GM23248 (cell line): Measurements from ENCODE around the gene ENOX2. TPM values are rescaled to one million over a fixed set of nuclear protein-coding genes. Genes with fewer than 3 reads are reported as not detected.
A peak's percentile ranks its signal among the peaks of the same experiment; 100 is the strongest.
"Not testable (repeated sequence)": the region's sequence is repeated elsewhere in the genome, so short reads cannot be mapped to it uniquely, and the experiment has no call there.

Experiments
- DNase-seq: peaks from one replicate; pipeline ENCODE4 v3.0.0-alpha.2; 2015
- H2AFZ ChIP-seq: fragments of 200-600 bp; sonication (generic); 2 replicates; pipeline ENCODE4 v1.6.1; 2016; ENCODE audit warnings: antibody characterized with exemption
- H3F3A ChIP-seq: fragments of 200-600 bp; sonication (generic); 2 replicates; pipeline ENCODE4 v1.6.1; 2016; ENCODE audit warnings: mild to moderate bottlenecking, antibody characterized with exemption, mixed run types; ENCODE audit not compliant: insufficient read depth
- H3K27ac ChIP-seq: fragments of 200-600 bp; sonication (generic); 2 replicates; pipeline ENCODE4 v1.5.1; 2016; ENCODE audit warnings: mild to moderate bottlenecking
- H3K27me3 ChIP-seq: fragments of 200-600 bp; sonication (generic); replicated peaks from 2 replicates; pipeline ENCODE4 v1.6.1; 2016; ENCODE audit warnings: mild to moderate bottlenecking; ENCODE audit not compliant: insufficient read depth
- H3K36me3 ChIP-seq: fragments of 200-600 bp; sonication (generic); 2 replicates; pipeline ENCODE4 v1.6.1; 2016; ENCODE audit warnings: low read depth, mild to moderate bottlenecking
- H3K4me1 ChIP-seq: fragments of 200-600 bp; sonication (generic); 2 replicates; pipeline ENCODE4 v1.6.1; 2016; ENCODE audit warnings: mild to moderate bottlenecking; ENCODE audit not compliant: insufficient read depth
- H3K4me2 ChIP-seq: fragments of 200-600 bp; sonication (generic); one replicate; pipeline ENCODE4 v1.6.1; 2016; ENCODE audit warnings: mild to moderate bottlenecking; ENCODE audit not compliant: unreplicated experiment
- H3K4me3 ChIP-seq: fragments of 200-600 bp; sonication (generic); 2 replicates; pipeline ENCODE4 v1.5.1; 2016; ENCODE audit warnings: mild to moderate bottlenecking
- H3K79me2 ChIP-seq: fragments of 200-600 bp; sonication (generic); 2 replicates; pipeline ENCODE4 v1.6.1; 2016; ENCODE audit warnings: mild to moderate bottlenecking; ENCODE audit not compliant: insufficient read depth
- H3K9ac ChIP-seq: fragments of 200-600 bp; sonication (generic); 2 replicates; pipeline ENCODE4 v1.6.1; 2016; ENCODE audit warnings: mild to moderate bottlenecking
- H3K9me2 ChIP-seq: fragments of 200-600 bp; sonication (generic); 2 replicates; pipeline ENCODE4 v1.6.1; 2016; ENCODE audit warnings: mixed run types, mild to moderate bottlenecking, moderate library complexity; ENCODE audit not compliant: insufficient read depth
- H3K9me3 ChIP-seq: fragments of 200-600 bp; sonication (generic); one replicate; pipeline ENCODE4 v1.6.1; 2017; ENCODE audit warnings: low read depth
- H4K20me1 ChIP-seq: fragments of 200-600 bp; sonication (generic); 2 replicates; pipeline ENCODE4 v1.6.0; 2016; ENCODE audit not compliant: insufficient read depth
- EZH2 ChIP-seq: fragments of 200-600 bp; sonication (generic); IDR thresholded peaks from 2 replicates; pipeline ENCODE4 v1.6.1; 2018; ENCODE audit warnings: antibody characterized with exemption, mild to moderate bottlenecking; ENCODE audit not compliant: insufficient read depth, poor library complexity, severe bottlenecking
- EZH2phosphoT487 ChIP-seq: fragments of 200-600 bp; sonication (generic); IDR thresholded peaks from 2 replicates; pipeline ENCODE4 v1.6.1; 2018; ENCODE audit warnings: antibody characterized with exemption, moderate library complexity, mild to moderate bottlenecking, low read depth; ENCODE audit not compliant: insufficient read depth
- WGBS, 2 experiments: methylation state at CpG; one replicate each; pipeline ENCODE4 v1.1.6; 2015 to 2017; ENCODE audit warnings: low lambda C conversion rate in 2 of 2, low coverage in 1 of 2; ENCODE audit errors: missing lambda C conversion rate in 2 of 2; 5-methylcytosine and 5-hydroxymethylcytosine counted together
- in situ Hi-C: fragments of 300-500 bp; cut with MboI; formaldehyde crosslinking; loops from 2 replicates; pipeline ENCODE4 v1.15.0; 2020
- polyA plus RNA-seq: library from polyadenylated mRNA; unstranded; fragments of >200 nt; fragmentation: Nextera tagmentation; extraction: Ambion mirVana; gene quantifications from 2 replicates; pipeline ENCODE4 v1.2.1, GENCODE V29; 2016
- total RNA-seq: library from RNA; depleted of rRNA; stranded (reverse); fragments of >200 nt; shearing (Covaris generic); gene quantifications from 2 replicates; pipeline ENCODE4 v1.2.3, GENCODE V29; 2014

Gene ENOX2
- total and polyA plus RNA-seq, 2 experiments from 2014 or later: 13.6 to 14.5 TPM

GRCh38 chrX:130716346-130716745, 186.7 kb downstream of the ENOX2 start:
- no peaks in the 10 kb centered on the region for H3K9me3 ChIP-seq
- H2AFZ ChIP-seq: no peak overlapping the region
- no peaks in the 10 kb centered on the region for H3F3A ChIP-seq
- H3K36me3 ChIP-seq: no peaks in the 10 kb centered on the region
- peaks cover 11% of the 10 kb centered on the region for H3K4me1 ChIP-seq
- no peaks in the 10 kb centered on the region for H4K20me1 ChIP-seq
- no peaks in the 10 kb centered on the region for H3K9me2 ChIP-seq
- TF ChIP-seq EZH2phosphoT487: no peak
- no peak for TF ChIP-seq EZH2
- no peak overlapping the region for H3K9ac ChIP-seq
- in situ Hi-C loops: no loop called here
- no peak overlapping the region for H3K4me2 ChIP-seq
- no peak for DNase-seq
- no peak overlapping the region for H3K4me3 ChIP-seq
- 67 to 71% methylated on average over 3 of the region's 3 CpGs for WGBS, 2 experiments
- H3K79me2 ChIP-seq: no peaks in the 10 kb centered on the region
- no peak overlapping the region for H3K27ac ChIP-seq
- H3K27me3 ChIP-seq: no peaks in the 10 kb centered on the region

- no peak overlapping the region for H3K27ac ChIP-seq
- H3K9me2 ChIP-seq: no peaks in the 10 kb centered on the region
- H3K4me1 ChIP-seq: peaks cover 11% of the 10 kb centered on the region
- no peak overlapping the region for H2AFZ ChIP-seq
- H3K79me2 ChIP-seq: no peaks in the 10 kb centered on the region
- H4K20me1 ChIP-seq: no peaks in the 10 kb centered on the region
- no peak overlapping the region for H3K4me2 ChIP-seq
- no peak overlapping the region for H3K4me3 ChIP-seq
- no peaks in the 10 kb centered on the region for H3F3A ChIP-seq
- no peaks in the 10 kb centered on the region for H3K27me3 ChIP-seq
- WGBS, 2 experiments: 23 to 41% methylated on average over 3 of the region's 3 CpGs
- no peak overlapping the region for H3K9ac ChIP-seq
- no peaks in the 10 kb centered on the region for H3K9me3 ChIP-seq
- in situ Hi-C loops: no loop called here
- peak; percentile 58 for DNase-seq
- no peaks in the 10 kb centered on the region for H3K36me3 ChIP-seq
- TF ChIP-seq EZH2: no peak
- TF ChIP-seq EZH2phosphoT487: no peak
Measured at GRCh38 chrX:130715299-130715698, 187.7 kb downstream of the ENOX2 start.

DNA sequence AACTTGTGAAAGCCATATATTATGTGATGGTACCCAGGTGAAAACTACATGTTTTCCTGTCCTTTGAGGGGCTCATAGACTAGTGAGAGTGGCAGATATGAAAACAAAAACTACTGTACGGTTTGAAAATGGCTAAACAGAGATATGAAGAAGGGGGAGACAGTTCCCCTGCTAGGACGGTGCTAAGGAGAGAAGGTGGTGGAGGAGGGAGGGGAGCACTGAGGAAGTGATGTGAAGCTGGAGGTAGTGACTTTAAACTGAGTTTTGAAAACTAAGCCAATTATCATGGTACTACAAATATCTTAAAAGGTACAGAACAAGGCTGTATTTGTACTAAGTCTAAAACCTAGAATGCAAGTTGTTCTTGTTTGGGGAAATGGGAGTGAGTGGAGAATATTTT, 188.3 kb downstream of the ENOX2 start:
- in situ Hi-C loops: no loop called here
- Histone ChIP-seq H3K36me3 (no peaks in the 10 kb centered on the region), H3K79me2 (no peaks in the 10 kb centered on the region), H3F3A (no peaks in the 10 kb centered on the region), H3K9me2 (no peaks in the 10 kb centered on the region), H3K4me3 (no peak overlapping the region), H3K27ac (no peak overlapping the region), H3K9ac (no peak overlapping the region), H4K20me1 (no peaks in the 10 kb centered on the region), H3K27me3 (no peaks in the 10 kb centered on the region), H3K4me2 (no peak overlapping the region), H3K9me3 (no peaks in the 10 kb centered on the region), H2AFZ (no peak overlapping the region), H3K4me1 (peaks cover 11% of the 10 kb centered on the region)
- DNase-seq: no peak
- TF ChIP-seq EZH2phosphoT487 (no peak), EZH2 (no peak)
- 84 to 97% methylated on average over 2 of the region's 2 CpGs for WGBS, 2 experiments

GRCh38 chrX:130714135-130714534, 188.9 kb downstream of the ENOX2 start:
- Histone ChIP-seq H3K4me1 (peaks cover 11% of the 10 kb centered on the region), H3K27ac (no peak overlapping the region), H3K4me3 (no peak overlapping the region), H2AFZ (no peak overlapping the region), H3K4me2 (no peak overlapping the region), H4K20me1 (no peaks in the 10 kb centered on the region), H3K9me3 (no peaks in the 10 kb centered on the region), H3F3A (no peaks in the 10 kb centered on the region), H3K9me2 (no peaks in the 10 kb centered on the region), H3K27me3 (no peaks in the 10 kb centered on the region), H3K79me2 (no peaks in the 10 kb centered on the region), H3K9ac (no peak overlapping the region), H3K36me3 (no peaks in the 10 kb centered on the region)
- in situ Hi-C loops: no loop called here
- TF ChIP-seq EZH2 (no peak), EZH2phosphoT487 (no peak)
- WGBS, 2 experiments: 72 to 80% methylated on average over 2 to 3 of the region's 3 CpGs
- DNase-seq: no peak

- H3F3A ChIP-seq: peaks cover 11% of the 10 kb centered on the region
- DNase-seq, H4K20me1 ChIP-seq, H3K79me2 ChIP-seq, H3K27ac ChIP-seq, H3K4me2 ChIP-seq, H3K36me3 ChIP-seq, in situ Hi-C loops, H3K27me3 ChIP-seq, H3K4me1 ChIP-seq, H3K9me3 ChIP-seq, H3K9ac ChIP-seq, H3K9me2 ChIP-seq, H3K4me3 ChIP-seq, H2AFZ ChIP-seq: not testable (repeated sequence)
- 93 to 94% methylated on average over 5 to 6 of the region's 6 CpGs for WGBS, 2 experiments
Measured at GRCh38 chrX:130709178-130709577, 193.8 kb downstream of the ENOX2 start.
